Skin epidermis (tissue), 12 donors: ENCODE results near the gene C1orf56.

ENCODE experiments used
- H3K27ac ChIP-seq, 21 experiments: fragments of 200-600 bp; sonication (generic) in 11 of 21; one replicate each; pipeline ENCODE4 v1.5.0; 2020; ENCODE audit warnings: mild to moderate bottlenecking in 3 of 21, inconsistent platforms in 2 of 21, moderate library complexity in 2 of 21
- H3K4me3 ChIP-seq, 7 experiments: fragments of 200-600 bp; sonication (generic) in 2 of 7; one replicate each; pipeline ENCODE4 v1.5.0; 2020; ENCODE audit warnings: inconsistent platforms in 2 of 7, mild to moderate bottlenecking in 2 of 7, moderate library complexity in 1 of 7

The C1orf56 gene, protein sequence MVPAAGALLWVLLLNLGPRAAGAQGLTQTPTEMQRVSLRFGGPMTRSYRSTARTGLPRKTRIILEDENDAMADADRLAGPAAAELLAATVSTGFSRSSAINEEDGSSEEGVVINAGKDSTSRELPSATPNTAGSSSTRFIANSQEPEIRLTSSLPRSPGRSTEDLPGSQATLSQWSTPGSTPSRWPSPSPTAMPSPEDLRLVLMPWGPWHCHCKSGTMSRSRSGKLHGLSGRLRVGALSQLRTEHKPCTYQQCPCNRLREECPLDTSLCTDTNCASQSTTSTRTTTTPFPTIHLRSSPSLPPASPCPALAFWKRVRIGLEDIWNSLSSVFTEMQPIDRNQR

DNA sequence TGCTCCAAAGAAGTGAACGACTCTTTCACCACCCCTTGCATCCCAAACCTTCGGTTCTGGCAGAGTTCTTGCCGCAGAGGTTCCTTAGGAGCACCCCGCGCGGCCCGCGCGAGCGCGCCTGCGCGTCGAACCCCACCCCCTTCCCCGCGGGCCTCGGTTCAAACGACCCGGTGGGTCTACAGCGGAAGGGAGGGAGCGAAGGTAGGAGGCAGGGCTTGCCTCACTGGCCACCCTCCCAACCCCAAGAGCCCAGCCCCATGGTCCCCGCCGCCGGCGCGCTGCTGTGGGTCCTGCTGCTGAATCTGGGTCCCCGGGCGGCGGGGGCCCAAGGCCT lies at the start of gene C1orf56:
Gene C1orf56, plus strand, starts transcription at position 161 of the 334 bp plus-strand sequence. Its CDS starts 97 bp downstream, at position 258.
- peak within 1 kb of the TSS; percentile 40 to 92 (median 85) for H3K27ac ChIP-seq
- H3K4me3 ChIP-seq, result peak within 1 kb of the TSS; percentile 47 to 82 (median 71)

DNA sequence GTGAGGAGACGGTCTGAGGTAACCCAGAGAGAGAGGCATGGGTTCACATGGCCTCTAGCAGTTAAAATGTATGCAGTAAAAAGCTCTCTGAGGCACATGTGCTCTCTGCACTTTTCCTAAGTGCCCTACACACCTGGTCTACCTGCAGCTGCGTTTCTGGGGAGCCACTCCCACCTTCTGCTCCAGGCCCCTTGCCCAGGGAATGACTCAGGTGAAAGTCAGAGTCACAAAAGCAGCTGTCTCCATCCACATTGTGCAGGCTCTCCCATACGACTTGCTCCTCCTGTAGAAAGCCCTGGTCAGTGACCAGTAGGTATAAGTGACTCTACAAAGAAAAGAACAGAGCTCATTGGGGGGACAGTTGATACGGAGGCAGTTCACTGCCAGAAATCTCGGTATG lies 49.6 kb upstream of the C1orf56 start:
- Histone ChIP-seq H3K27ac (no peak overlapping the region), H3K4me3 (no peak overlapping the region)

DNA sequence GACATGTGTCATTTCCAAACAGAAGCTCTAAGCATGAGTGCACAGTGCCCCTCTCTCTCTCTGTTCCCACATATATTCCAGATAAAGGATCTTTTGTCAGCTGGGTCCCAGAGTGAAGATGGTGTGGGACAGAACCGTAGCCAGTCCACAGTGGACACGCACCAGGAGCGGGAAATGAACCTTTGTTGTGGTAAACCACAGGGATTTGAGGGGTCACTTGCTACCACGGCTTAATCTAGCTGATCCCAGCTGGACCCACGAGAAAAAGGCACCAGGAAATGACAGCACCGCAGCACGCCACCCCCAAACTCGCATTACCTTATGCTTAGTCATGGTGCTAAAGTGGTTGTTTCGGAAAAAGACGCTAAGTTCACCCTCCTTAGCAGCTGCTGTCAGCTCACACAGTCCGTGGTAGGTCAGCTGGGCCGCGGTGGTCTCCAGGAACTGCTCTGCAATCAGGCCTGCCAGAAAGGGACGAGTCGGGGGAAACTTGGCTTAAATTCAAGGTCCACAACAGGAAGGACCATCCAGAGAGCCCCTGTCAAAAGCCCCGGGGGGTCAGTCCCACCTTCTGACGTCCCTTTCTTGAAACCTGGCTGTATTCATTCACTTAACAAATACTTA lies 48.4 kb upstream of the C1orf56 start:
- Histone ChIP-seq H3K27ac (peak overlapping the region in 1 of 21 experiments; percentile 13), H3K4me3 (no peak overlapping the region)

DNA sequence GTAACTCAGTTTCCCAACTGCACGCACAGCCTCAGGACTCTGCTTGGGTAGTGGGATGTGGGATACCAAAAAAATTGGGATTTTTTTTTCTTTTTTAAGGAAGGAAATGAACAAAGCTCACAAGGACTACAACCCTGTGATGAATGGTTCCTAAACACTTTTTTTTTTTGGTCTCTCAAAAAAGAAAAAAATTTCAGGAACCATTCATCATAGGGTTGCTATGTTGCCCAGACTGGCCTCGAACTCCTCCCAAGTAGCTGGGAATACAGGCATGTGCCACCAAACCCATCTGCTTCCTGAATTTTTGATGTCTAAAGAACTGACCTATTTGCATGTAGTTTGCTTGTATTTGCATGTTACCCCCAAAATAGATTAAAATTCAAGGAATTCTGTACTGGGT lies 47.6 kb upstream of the C1orf56 start:
- no peak overlapping the region for H3K27ac ChIP-seq

DNA sequence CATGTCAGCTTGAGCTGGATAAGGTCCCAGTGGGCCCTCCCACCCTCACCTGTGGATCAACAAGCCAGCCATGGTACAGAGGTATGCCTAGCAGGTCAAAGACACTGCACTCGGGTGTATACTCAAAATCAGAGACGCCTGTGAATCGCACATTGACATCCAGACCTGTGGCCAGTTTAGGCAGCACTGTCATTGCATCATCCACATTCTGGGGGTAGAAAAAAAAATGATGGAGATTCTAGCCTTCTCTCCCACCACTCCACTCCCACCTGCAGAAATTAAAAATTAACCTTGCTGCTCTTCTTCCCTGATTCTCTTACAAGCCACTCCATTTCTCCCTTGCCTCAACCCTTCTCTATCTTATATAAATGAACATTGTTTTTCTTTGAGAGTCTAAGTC lies 47.1 kb upstream of the C1orf56 start:
- no peak overlapping the region for H3K4me3 ChIP-seq
- H3K27ac ChIP-seq, result no peak overlapping the region

More for the DNA sequence above, 47.6 kb upstream of the C1orf56 start:
- no peak overlapping the region for H3K4me3 ChIP-seq

DNA sequence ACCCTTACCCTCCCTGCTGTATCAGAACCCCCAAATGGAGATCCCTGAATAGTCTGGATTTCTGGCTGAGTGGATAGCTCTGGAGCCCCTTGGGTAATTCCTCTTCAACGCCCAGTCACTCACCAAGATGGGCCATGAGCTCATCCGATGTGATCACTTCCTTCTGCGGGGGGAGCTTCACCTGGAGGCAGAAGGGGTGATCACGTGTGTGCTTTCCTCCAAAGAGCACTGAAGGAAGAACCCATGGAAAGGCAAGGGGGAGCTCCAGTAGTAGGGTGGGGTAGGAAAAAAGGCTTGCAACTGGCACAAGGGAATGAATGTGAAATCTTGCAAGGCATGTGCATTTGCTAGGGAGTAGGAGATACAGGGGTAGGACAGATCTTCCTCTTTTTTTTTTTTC lies 45.9 kb upstream of the C1orf56 start:
- Histone ChIP-seq H3K27ac (peak overlapping the region in 2 of 21 experiments; percentile 1 to 51), H3K4me3 (no peak overlapping the region)

DNA sequence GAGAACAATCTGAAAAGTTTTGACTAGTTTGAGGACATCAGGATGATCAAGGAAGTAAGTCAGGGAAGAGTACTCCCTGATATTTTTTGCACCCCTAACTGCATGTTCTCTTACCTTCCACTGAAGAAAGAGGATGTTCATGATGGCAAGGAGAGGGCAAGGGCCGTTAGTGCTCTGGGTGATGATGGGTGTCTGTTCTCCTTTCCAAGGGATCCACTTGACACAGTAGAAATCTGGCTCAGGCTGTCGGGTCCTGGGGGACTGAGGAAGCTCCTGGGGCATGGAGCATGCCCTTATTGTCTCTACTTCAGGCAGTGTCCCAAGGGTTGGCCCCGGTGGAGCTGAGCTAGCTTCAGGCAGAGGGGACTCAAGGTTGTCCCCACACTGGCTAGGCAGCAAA lies 45.5 kb upstream of the C1orf56 start:
- Histone ChIP-seq H3K27ac (peak overlapping the region in 10 of 21 experiments; percentile 1 to 62 (median 32)), H3K4me3 (no peak overlapping the region)

DNA sequence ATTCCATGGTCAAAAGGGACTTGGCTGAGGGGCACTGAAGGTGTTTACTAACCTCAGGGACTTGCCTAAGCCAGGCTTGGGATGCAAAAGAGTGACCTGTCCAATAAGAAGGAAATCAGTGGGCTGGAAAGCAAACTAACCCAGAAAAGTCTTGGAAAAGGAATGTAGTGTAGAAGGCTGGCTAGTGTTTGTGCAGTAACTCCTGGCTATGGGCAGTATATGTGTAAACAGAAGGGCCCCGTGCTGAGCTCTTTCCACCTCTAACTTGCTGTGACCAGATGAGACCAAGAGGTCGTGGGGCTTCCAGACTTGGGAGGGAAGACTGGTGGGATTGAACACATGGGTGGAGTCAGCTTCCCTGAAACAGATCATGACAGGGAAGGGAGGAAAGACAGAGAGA lies 44.9 kb upstream of the C1orf56 start:
- H3K27ac ChIP-seq, result peak overlapping the region in 10 of 21 experiments; percentile 1 to 62 (median 42)
- no peak overlapping the region for H3K4me3 ChIP-seq

DNA sequence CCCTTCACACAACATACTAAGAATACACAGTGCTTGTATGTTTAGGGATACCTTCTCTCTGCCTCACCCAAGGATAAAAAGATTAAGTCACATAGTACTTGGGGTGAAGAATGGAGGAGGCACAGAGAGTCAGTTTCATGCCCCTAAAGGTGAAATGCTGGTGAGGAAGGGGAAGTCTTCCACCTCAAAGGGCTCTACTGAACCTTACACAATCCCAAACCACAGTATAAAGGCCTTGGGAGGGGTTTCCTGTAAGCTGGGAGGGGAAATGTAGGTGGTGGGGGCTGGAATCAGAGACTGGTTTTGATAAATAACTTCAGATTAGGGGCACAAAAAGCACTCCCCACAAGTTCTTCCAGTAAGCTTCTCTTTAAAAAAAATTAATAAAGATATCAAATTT lies 44.4 kb upstream of the C1orf56 start:
- peak overlapping the region in 11 of 21 experiments; percentile 1 to 61 (median 37) for H3K27ac ChIP-seq

DNA sequence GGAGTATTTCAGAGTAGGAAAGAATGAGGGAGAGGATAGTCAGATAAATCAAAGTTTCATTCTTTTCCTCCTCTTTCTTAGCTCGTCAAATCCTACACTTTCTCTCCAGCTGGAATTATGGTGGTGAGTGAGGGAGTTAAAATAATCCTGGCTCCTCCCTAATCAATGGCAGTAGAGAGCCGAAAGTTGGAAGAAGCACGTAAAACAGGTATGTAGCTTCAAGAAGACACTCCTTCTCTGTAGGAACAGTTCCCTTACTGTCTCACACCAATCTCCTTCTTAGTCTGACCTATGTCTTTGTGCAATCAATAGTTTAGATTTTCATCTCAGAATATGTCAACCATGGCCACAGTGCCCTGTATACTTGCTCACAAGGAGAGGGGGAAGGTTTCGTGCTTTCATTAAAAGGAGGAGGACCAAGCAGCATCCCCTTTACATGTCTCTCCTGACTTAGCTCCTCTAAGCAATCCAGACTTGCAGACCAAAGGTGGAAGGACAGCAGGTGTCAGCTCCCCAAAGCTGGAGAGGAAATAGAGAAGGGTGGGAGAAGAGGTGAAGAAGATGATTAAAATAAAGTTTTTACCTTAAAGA lies 41.7 kb upstream of the C1orf56 start:
- Histone ChIP-seq H3K27ac (peak overlapping the region; percentile 66 to 96 (median 90)), H3K4me3 (peak overlapping the region; percentile 40 to 57 (median 45))

More for the DNA sequence above, 44.4 kb upstream of the C1orf56 start:
- no peak overlapping the region for H3K4me3 ChIP-seq

DNA sequence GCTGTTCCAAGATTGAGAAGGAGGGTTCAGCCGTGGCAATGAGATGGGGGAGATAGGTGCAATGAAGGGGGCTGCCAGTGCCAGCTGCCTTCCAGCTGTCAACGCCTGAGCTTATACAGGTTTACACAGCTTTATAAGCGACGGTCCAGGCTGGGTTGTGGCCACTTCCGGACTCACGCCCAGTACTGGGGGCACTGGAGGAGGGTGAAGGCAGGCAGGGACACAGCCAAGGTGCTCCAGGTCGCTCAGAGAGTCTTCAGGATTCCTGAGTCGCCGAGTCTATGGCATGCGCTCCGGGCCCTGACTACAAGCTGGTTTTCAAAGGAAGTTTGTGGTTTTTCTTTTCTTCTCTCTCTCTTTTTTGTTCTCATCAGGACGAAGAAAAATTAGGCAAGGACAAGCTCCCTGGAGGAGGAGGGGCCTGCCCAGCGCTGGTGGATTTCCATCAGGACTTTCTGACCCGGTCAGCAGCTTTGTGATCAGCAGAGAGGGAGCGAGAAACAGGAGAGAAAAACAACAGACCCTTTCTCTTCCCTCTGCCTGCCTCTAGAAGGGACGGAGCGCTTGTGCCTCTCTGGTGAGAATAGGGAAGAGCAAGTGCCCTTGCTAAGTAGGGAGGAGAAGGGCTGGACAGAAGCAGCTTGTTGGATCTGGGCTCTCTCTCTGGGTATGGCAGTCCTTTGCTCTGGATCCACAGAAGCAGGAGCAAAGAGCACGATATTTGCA lies 41.1 kb upstream of the C1orf56 start, which contains the start of gene MINDY1:
Gene MINDY1, minus strand, starts transcription at position 576 of the 726 bp plus-strand sequence. CDS start 4,285 bp downstream, outside the sequence.
- H3K27ac ChIP-seq, result peak within 1 kb of the TSS; percentile 66 to 96 (median 90)
- peak within 1 kb of the TSS; percentile 40 to 57 (median 45) for H3K4me3 ChIP-seq

DNA sequence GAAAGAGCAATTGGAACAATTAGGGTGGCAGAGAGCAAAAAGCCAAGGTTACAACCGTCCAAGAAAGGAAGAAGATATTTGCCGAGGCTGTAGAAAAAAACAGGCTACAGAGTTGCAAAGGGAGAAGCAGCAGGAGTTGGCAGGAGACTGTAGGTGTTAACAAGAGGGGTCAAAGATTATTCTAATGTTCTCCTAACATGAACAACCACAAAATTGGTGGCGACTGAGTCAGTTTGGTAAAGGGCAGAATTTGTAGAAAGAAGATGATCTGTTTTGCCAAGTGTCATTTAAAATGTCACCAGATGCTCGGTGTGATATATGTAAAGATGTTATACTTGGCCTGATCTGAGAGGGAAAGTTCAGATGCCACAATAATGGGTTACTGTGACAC lies 39.7 kb upstream of the C1orf56 start:
- peak overlapping the region in 19 of 21 experiments; percentile 74 to 96 (median 90) for H3K27ac ChIP-seq
- H3K4me3 ChIP-seq, result peak overlapping the region; percentile 62 to 82 (median 65)

DNA sequence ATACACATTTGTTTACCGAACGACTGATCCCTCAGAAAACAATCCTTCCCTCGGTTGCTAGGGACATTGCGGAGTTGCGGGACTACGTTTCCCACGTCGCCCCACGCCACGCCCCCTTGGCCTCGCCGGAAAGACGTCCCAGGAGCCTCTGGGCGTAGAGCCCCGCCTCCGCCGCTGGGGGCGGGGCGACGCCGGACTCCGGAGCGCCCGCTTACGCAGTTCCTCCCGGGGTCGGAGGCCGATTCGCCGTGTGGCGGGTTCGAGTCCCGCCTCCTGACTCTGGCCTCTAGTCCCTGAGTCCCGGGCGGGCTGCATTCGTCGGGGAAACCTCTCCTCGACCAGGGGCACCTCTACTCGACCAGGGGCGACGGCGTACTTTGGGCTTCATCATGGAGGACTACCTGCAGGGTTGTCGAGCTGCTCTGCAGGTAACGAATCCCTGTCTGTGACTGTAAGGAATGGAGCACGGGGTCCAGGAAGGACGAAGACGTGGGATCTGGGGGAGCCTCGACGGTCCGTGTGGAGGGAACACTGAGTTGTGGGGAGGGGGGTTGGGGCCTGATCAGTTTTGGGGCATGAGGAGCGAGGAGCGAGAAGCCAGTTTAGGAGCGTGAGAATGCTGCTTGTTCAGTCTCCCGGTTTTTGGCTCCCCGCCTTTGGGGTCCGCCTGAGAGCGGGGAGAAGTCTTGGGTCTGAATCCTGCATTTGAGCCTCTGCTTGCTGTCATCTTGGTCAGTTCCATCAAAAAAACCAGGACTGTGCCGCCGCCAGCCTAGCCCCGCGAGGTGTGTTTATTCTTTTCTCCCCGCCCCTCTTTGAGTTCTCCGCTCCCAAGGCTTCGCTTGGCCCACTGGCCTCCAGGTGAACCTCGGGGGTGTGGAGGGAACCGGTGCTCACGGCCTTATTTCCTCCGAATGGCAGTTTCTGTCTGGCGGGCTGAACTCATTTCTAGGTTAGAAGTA lies 39.0 kb upstream of the C1orf56 start, which contains the start of gene PRUNE1:
Gene PRUNE1, plus strand, starts transcription at position 206 of the 962 bp plus-strand sequence. Its CDS starts 184 bp downstream, at position 390.
- H3K4me3 ChIP-seq, result peak within 1 kb of the TSS; percentile 62 to 82 (median 65)

DNA sequence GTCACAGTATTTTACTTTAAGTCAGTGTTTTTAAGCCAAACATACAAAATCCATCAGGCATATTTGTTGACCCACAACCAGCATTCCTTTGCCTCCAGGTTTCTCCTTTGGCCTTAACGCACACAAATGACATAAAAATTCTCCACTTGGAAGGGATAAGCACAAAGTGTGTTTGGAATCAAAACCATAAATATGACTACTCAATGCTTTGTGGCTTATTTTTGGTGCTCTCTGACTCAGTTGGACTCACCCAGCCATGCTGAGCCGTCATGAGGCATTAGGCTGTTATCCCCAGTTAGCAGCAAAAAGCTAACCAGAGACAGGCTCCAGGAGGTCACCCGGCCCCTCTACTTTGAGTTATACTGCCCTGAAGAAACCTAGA lies 38.4 kb upstream of the C1orf56 start:
- peak overlapping the region in 14 of 21 experiments; percentile 79 to 96 (median 88) for H3K27ac ChIP-seq
- H3K4me3 ChIP-seq, result peak overlapping the region; percentile 62 to 82 (median 65)

More for the DNA sequence above, 39.0 kb upstream of the C1orf56 start, which contains the start of gene PRUNE1:
- peak within 1 kb of the TSS in 20 of 21 experiments; percentile 72 to 96 (median 90) for H3K27ac ChIP-seq

DNA sequence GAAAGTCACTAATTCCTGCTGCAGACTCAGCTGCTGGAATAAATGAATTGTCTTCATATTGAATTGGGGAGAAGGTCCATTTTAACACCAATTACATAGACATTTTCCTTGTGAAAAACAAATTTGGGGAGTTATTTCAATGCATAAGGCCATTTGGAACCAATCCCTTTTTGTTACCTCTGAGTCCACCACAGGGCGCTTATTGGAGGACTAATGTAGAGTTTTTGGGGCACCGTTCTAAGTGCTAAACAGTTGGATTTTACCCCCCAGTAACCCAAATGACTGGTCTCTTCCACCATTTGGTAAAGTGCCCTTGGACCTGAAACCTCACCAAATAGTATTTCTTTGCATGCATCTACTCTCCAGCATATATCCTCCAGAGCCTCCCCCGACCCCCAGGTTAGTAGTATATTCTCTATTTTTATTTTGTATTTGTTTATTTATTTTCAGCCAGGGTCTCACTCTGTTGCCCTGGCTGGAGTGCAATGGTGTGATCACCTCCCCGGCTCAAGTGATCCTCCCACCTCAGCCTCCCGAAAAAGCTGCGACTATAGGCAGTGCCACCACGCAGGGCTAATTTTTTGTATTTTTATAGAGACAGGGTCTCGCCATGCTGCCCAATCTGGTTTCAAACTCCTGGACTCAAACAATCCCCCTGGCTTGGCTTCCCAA lies 37.7 kb upstream of the C1orf56 start:
- Histone ChIP-seq H3K27ac (peak overlapping the region in 5 of 21 experiments; percentile 81 to 88 (median 86)), H3K4me3 (no peak overlapping the region)

DNA sequence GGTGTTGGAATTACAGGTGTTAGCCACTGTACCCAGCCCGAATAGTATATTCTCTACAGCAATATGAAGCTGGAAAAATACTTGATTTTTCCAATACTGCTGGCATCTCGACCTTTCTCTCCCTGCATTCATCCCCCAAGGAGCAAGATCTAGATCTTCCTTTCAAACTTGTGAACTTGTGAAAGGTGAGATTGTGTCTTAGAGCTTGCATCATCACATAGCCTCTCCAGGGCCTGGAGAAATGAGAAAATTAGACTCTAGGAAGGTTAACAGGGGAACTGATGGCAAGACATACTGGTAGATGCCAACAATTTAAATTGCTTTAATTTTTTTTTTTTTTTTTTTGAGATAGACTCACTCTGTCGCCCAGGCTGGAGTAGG lies 37.2 kb upstream of the C1orf56 start:
- H3K4me3 ChIP-seq, result no peak overlapping the region
- no peak overlapping the region for H3K27ac ChIP-seq

DNA sequence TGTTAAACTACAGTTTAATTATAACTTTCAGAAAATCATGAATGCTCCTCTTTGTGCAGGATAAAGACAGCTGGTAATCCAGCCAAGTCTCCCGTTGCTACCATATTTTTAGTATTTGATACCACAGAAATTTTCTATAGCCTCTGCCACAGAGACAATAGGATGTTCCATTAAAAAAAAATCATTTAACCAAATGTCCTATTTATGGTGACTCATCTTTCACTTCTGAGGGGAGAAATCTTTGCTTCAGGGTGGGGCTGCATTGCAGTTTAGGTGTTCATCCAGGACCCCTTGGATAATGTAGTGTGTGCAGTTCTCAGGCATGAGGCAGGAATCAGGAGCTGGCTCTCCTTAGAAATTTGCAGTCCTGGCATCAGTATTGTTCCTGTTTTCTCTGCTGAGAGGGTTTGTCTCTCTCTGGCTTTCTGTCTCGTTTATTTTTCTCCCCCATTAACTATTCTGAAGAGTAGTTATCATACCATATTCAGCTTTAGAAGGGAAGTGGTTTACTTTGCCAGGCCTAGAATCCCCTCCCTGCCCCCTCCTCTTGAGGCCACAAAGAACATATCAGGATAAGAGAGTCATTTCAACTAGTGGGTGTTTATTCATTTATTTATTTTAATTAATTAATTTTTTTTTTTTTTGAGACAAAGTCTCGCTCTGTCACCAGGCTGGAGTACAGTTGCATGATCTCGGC lies 36.2 kb upstream of the C1orf56 start:
- H3K4me3 ChIP-seq, result no peak overlapping the region
- peak overlapping the region in 1 of 21 experiments; percentile 19 for H3K27ac ChIP-seq
